Measurements from ENCODE around the gene RAB3C.

The RAB3C gene

DNA sequence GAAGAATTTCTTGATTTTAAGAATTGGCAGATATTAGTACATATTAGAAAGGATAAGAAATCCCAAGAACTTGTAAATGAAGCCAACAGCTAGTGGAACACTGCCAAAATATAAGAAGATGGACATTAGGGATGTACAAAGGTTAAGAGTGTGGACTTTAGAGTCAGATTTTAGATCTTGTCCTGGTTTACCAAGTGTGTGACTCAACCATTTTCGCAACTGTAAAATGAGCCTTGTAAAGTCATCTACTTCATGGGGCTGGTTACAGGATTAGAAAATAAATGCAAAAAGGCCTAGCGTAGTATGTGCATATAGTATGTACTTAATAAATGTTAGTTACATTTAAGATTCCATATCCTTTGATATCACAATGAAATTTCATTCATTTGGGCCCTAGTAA lies 260.0 kb downstream of the RAB3C start:
- FAIRE-seq = no peak

- no peak for FAIRE-seq
Measured at GRCh38 chr5:58844395-58844794, 261.5 kb downstream of the RAB3C start.

DNA sequence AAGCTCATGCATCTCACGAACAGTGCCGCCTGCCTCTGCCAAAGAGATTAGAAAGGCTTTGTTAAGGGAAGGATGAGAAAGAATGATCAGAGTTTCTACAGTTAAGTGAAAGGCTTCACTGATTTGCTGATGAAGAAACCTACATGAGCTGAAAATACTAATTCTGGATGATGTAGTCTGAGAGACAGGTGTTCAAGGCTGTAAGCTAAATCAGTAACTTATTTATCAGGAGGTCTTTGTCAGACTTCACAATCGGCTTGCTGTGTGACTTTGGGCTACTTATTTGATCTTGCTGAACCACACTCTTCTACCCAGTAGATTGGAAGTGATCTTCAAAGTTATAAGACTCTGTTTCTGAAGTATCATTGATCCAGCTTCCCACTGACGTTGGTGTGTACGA lies 264.2 kb downstream of the RAB3C start:
- FAIRE-seq = no peak

- no peak for FAIRE-seq
Measured at GRCh38 chr5:58849223-58849622, 266.3 kb downstream of the RAB3C start.

DNA sequence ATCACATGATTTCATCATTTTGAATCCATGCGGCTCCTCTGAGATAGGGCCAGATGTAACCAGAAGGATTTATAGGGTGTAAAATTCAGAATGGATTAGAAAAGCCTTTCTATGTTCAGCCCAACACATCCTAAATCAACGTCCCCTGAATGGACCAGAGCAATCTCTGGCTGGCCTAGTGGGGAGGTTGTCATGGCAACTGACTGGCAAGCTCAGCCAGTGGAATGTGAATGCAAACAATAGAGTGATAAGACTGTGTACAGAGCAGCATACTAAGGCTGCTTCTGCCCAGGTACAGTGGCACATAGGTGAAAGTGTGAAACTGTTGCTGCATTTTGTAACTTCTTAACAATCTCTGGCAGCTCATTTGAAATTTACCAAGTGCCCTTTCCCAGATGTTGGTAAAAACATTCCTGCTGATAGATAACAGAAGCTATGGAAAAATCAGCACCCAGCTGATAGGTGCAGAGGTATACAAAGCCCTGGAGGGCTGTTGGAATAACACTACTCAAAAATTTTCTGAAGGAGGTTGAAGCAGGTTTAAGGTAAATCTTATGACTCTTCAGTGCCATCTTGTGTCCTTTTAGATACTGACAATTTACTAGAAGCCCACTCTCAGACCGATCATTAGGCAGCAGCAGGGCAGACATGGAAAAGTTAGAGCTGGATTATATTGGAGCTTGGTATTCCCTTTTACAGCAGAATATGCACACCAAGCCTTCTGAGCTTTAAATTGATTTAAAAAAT lies 267.2 kb downstream of the RAB3C start:
- FAIRE-seq = no peak

GRCh38 chr5:58851153-58851552 lies 268.3 kb downstream of the RAB3C start:
- FAIRE-seq = no peak

- no peak for FAIRE-seq
Measured at GRCh38 chr5:58851571-58851970, 268.7 kb downstream of the RAB3C start.

DNA sequence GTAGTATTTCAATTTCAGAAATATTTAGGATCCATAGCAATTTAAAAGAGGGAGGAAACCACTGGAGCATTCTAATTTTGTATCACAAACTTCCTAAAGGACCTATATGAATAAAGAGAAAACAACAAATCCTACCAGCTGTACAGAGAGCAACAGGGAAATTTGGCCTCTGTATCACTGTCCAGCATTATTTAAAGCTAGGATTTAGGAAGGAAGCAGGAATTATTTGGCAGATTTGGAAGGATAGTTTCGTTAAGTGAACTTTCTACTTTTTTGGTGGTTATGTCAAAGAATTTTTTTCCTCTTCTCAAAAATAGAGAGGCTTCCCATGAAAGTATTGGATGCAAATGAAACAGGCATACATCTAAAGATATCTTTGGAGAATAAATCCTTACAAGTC lies 269.7 kb downstream of the RAB3C start:
- no peak for FAIRE-seq

DNA sequence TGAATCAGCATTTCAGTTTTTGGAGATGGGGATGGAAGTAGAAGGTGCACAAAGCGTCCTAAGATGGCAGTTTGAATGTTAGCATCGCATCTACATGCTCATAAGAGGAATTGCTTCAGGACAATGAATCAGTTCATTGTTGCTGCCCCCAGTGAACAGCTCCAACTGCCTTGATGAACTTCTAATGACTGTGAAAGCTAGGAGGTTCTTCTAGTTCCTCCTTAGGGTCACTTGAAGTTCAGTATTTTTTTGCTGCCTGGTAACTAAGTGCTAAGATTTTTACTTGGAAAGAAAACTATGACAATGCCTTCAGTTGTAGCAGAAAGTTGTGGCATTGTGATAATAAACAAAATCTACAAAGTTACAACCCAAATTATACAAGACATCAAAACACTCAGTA lies 271.6 kb downstream of the RAB3C start:
- FAIRE-seq = no peak

- FAIRE-seq = no peak
Measured at GRCh38 chr5:58855851-58856739, 273.2 kb downstream of the RAB3C start.

DNA sequence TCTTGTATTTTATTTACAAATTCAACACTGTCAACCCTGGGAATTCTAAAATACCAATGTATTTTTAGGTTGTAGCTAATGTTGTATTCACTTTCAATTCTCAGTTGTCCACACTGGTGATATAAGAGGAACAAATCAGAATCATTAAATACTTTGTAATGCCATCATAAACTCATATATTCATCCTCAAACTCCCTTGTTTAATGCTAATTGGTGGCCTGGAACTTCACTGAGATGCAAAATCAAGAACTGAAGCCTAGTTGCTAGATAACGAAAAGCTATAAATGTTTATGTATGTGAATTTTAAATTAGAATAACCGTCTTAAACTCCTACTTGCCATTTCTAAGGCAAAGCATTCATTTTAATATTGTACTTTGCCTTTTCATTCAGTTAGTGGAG lies 274.7 kb downstream of the RAB3C start:
- no peak for FAIRE-seq

DNA sequence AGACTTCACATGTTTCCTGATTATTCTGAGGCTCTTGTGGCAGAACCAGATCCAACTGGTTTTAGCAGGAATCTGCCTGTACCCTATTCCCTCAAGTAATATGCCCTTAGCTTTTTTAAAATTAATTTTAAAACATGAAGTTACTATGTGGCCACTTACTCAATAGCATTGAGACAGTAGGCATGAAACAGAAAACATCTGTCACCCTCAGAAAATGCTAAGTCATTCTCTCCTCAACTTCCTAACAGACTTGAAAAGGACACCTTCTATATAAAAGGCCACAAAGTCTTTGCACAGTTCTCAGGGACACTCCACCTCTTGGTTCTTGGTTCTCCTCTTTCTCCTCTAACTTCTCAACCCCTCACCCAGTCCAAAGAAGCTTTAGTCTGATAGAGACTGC lies 277.8 kb downstream of the RAB3C start:
- no peak for FAIRE-seq

DNA sequence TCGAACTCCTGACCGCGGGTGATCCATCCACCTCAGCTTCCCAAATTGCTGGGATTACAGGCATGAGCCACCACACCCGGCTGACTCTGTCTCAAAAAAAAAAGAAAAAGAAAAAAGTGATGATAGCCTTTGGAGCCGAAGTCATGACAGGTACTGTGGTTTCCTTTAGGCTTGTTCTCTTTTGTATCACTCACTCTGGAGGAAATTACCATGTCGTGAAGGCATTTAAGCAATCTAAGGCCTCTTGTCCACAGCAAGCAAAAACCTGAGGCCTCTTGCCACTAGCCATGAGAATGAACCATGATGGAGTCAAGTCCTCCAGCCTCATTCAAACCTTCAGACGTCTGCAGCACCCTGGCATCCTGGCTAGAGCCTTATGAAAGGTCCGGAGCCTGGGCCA lies 286.1 kb downstream of the RAB3C start:
- FAIRE-seq = no peak

- peak; percentile 70 for FAIRE-seq
Measured at GRCh38 chr5:58871648-58872242, 288.9 kb downstream of the RAB3C start.

DNA sequence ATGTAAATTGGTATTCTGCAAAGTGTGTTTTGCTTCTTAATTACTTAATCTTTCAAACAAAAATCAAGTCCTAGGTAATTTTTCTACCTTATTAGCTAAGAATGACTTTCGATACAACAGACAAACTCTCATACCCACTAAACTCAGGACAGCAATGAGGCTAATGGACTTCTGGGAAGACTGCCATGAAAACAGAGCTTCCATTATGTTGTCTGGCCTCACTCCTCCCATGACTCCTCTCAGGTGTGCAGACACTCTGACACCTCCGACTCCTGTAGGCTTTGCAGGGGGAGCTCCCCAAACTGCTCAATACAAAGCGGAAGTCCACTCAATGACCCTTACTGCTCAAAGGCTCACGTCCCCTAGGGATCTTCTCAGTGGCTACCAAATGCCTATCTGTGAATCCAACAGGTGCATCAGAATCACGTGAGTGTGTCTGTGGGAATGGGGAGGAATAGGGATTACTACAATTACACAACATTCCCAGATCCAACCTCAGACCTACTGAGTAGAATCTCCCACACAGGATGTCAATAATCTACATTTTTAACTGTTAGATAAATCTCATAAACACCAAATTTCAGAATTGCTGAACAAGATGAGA lies 289.9 kb downstream of the RAB3C start:
- FAIRE-seq = no peak

GRCh38 chr5:58875599-58875998 lies 292.7 kb downstream of the RAB3C start:
- FAIRE-seq = no peak

- FAIRE-seq = no peak
Measured at GRCh38 chr5:58885260-58885659, 302.4 kb downstream of the RAB3C start.

GRCh38 chr5:58886315-58887207 lies 303.7 kb downstream of the RAB3C start:
- no peak for FAIRE-seq

- no peak for FAIRE-seq
Measured at GRCh38 chr5:58887311-58887710, 304.4 kb downstream of the RAB3C start.

GRCh38 chr5:58887721-58888409 lies 305.0 kb downstream of the RAB3C start:
- FAIRE-seq = no peak

GRCh38 chr5:58890265-58890664 lies 307.4 kb downstream of the RAB3C start:
- FAIRE-seq = no peak

DNA sequence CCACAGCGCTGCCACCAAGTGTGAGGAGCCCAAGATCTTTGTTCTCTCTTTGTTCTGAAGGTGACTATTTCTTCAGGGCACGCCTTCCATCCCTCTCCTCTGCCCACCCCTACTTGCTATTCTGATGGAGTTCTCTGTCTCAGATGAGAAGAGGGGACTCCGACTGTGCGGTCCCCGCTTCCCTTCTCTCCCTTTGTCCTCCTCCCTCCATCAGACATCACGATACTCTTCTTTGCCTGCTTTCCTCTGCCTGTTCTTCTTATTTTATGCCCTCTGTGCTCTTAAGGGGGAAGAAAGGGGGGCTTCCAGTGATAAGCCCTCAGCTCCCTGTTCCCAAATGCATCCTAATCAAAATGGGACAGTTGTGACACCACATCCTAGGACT lies 307.8 kb downstream of the RAB3C start:
- no peak for FAIRE-seq
